ENCODE results near the gene NDUFAF2. TPM values are rescaled to one million over a fixed set of nuclear protein-coding genes. Genes with fewer than 3 reads are reported as not detected.
"Not testable (repeated sequence)": the region's sequence is repeated elsewhere in the genome, so short reads cannot be mapped to it uniquely, and the experiment has no call there.

Gene NDUFAF2
- total RNA-seq, 4 donors from 2014 or later = 16.0 to 24.1 (median 20.2) TPM

- WGBS, 2 donors = 97% methylated on average over 1 of the region's 1 CpG
- no peak overlapping the region for H3K27ac ChIP-seq
- TF ChIP-seq POLR2A (IDR thresholded peaks at IDR 0.05) = no peak
- TF ChIP-seq CTCF (IDR thresholded peaks at IDR 0.05) = no peak
- H3K27me3 ChIP-seq = no peaks in the 10 kb centered on the region
- no peaks in the 10 kb centered on the region for H3K36me3 ChIP-seq
- intact Hi-C loops (cut with DNase I) = no loop called here
- no peak overlapping the region for H3K4me3 ChIP-seq (replicated peaks in 1 of 3)
- no peak for DNase-seq
- H3K4me1 ChIP-seq = no peaks in the 10 kb centered on the region
- no peaks in the 10 kb centered on the region for H3K9me3 ChIP-seq
These were observed 140.9 kb downstream of the NDUFAF2 start for GRCh38 chr5:61085885-61086284.

GRCh38 chr5:61087921-61088320, 142.9 kb downstream of the NDUFAF2 start:
- Histone ChIP-seq H3K9me3 (no peaks in the 10 kb centered on the region), H3K27me3 (no peaks in the 10 kb centered on the region), H3K4me3 (replicated peaks in 1 of 3) (no peak overlapping the region), H3K27ac (no peak overlapping the region), H3K36me3 (no peaks in the 10 kb centered on the region), H3K4me1 (no peaks in the 10 kb centered on the region)
- intact Hi-C loops (cut with DNase I) = no loop called here
- TF ChIP-seq CTCF (IDR thresholded peaks at IDR 0.05) = no peak
- TF ChIP-seq POLR2A (IDR thresholded peaks at IDR 0.05) = no peak
- DNase-seq = no peak
- WGBS, 2 donors = 73 to 85% methylated on average over 2 of the region's 2 CpGs

- Histone ChIP-seq H3K27me3 (no peaks in the 10 kb centered on the region), H3K4me1 (no peaks in the 10 kb centered on the region), H3K9me3 (no peaks in the 10 kb centered on the region), H3K4me3 (replicated peaks in 1 of 3) (no peak overlapping the region), H3K36me3 (no peaks in the 10 kb centered on the region), H3K27ac (no peak overlapping the region)
- intact Hi-C loops (cut with DNase I) = no loop called here
- TF ChIP-seq POLR2A (IDR thresholded peaks at IDR 0.05) (no peak), CTCF (IDR thresholded peaks at IDR 0.05) (no peak)
- DNase-seq = no peak
- WGBS, 2 donors = 76 to 88% methylated on average over 2 of the region's 2 CpGs
These were observed 144.3 kb downstream of the NDUFAF2 start for GRCh38 chr5:61089351-61089750.

DNA sequence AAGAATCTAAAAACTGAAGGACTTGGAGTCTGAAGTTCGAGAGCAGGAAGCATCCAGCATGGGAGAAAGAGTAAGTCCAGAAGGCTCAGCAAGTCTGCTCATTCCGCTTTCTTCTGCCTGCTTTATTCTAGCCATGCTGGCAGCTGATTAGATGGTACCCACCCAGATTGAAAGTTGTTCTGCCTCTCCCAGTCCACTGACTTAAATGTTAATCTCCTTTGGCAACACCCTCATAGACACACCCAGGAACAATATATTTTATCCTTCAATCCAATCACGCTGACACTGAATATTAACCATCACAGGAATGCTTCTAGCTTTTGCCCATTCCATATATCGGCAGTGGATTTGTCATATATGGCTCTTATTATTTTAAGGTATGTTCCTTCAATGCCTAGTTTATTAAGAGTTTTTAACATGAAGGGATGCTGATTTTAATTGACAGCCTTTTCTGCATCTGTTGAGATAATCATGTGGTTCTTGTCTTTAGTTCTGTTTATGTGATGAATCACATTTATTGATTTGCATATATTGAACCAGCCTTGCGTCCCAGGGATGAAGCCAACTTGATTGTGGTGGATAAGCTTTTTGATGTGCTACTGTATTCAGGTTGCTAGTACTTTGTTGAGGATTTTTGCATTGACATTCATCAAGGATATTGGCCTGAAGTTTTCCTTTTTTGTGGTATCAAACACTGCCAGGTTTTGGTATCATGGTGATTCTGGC, 148.2 kb downstream of the NDUFAF2 start:
- H3K4me3 ChIP-seq (replicated peaks in 1 of 3); H3K36me3 ChIP-seq; H3K4me1 ChIP-seq; H3K27me3 ChIP-seq; intact Hi-C loops (cut with DNase I); DNase-seq; H3K27ac ChIP-seq; H3K9me3 ChIP-seq: not testable (repeated sequence)
- WGBS, 2 donors = 97 to 99% methylated on average over 5 of the region's 5 CpGs

DNA sequence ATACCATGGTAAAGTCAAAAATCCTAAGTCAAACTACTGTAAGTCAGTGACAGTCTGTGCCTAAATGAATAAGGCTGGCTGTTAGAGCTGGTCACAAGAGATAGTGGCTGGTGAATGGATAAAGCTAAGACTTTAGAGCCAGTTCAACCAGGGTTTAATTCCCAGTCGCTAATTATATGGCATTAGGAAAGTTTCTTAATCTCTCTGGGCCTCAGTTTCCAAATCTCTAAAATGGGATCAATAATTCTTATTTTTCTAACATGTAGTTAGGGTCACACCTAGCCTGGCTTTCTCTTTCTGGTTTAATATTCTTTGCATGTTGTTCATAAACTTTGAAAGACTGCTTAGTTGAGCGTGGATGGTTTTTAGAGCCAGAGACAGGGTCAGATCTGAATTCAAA, 152.5 kb downstream of the NDUFAF2 start:
- H3K4me3 ChIP-seq (replicated peaks in 1 of 3) = no peak overlapping the region
- no peak for DNase-seq
- H3K4me1 ChIP-seq = no peaks in the 10 kb centered on the region
- no peaks in the 10 kb centered on the region for H3K27me3 ChIP-seq
- no peak overlapping the region for H3K27ac ChIP-seq
- 94 to 95% methylated on average over 2 of the region's 2 CpGs for WGBS, 2 donors
- TF ChIP-seq POLR2A (IDR thresholded peaks at IDR 0.05) = no peak
- TF ChIP-seq CTCF (IDR thresholded peaks at IDR 0.05) = no peak
- no peaks in the 10 kb centered on the region for H3K36me3 ChIP-seq
- no peaks in the 10 kb centered on the region for H3K9me3 ChIP-seq
- intact Hi-C loops (cut with DNase I) = no loop called here

All from thyroid gland (tissue), 4 donors.